ENCODE results near the gene LUM. TPM values are rescaled to one million over a fixed set of nuclear protein-coding genes. Genes with fewer than 3 reads are reported as not detected.

LUM gene
- total RNA-seq, 1 donor from 2014 or later, result 0.69 TPM

GRCh38 chr12:91078501-91078900 is 32.8 kb downstream of the LUM start:
- no peak for TF ChIP-seq CTCF (conservative IDR thresholded peaks at IDR 0.05; ENCODE audit: low read depth, low read length)
- no peak for DNase-seq (ENCODE audit: low read depth)
- no peak overlapping the region for H3K4me3 ChIP-seq (ENCODE audit: low read depth, low read length)

- no peak for DNase-seq (ENCODE audit: low read depth)
- no peak overlapping the region for H3K4me3 ChIP-seq (ENCODE audit: low read depth, low read length)
- TF ChIP-seq CTCF (conservative IDR thresholded peaks at IDR 0.05; ENCODE audit: low read depth, low read length), result no peak
Measured at GRCh38 chr12:91077228-91077954, 33.9 kb downstream of the LUM start.

GRCh38 chr12:91074851-91075250 is 36.4 kb downstream of the LUM start:
- no peak for DNase-seq (ENCODE audit: low read depth)
- H3K4me3 ChIP-seq (ENCODE audit: low read depth, low read length), result no peak overlapping the region
- no peak for TF ChIP-seq CTCF (conservative IDR thresholded peaks at IDR 0.05; ENCODE audit: low read depth, low read length)

GRCh38 chr12:91074154-91074709 is 37.1 kb downstream of the LUM start:
- DNase-seq (ENCODE audit: low read depth), result no peak
- no peak overlapping the region for H3K4me3 ChIP-seq (ENCODE audit: low read depth, low read length)
- no peak for TF ChIP-seq CTCF (conservative IDR thresholded peaks at IDR 0.05; ENCODE audit: low read depth, low read length)

GRCh38 chr12:91073426-91073825 is 37.9 kb downstream of the LUM start:
- no peak overlapping the region for H3K4me3 ChIP-seq (ENCODE audit: low read depth, low read length)
- no peak for DNase-seq (ENCODE audit: low read depth)
- TF ChIP-seq CTCF (conservative IDR thresholded peaks at IDR 0.05; ENCODE audit: low read depth, low read length), result no peak

GRCh38 chr12:91072931-91073330 is 38.4 kb downstream of the LUM start:
- DNase-seq (ENCODE audit: low read depth), result no peak
- H3K4me3 ChIP-seq (ENCODE audit: low read depth, low read length), result no peak overlapping the region
- no peak for TF ChIP-seq CTCF (conservative IDR thresholded peaks at IDR 0.05; ENCODE audit: low read depth, low read length)

- TF ChIP-seq CTCF (conservative IDR thresholded peaks at IDR 0.05; ENCODE audit: low read depth, low read length), result no peak
- DNase-seq (ENCODE audit: low read depth), result no peak
- no peak overlapping the region for H3K4me3 ChIP-seq (ENCODE audit: low read depth, low read length)
Measured at GRCh38 chr12:91070936-91071335, 40.4 kb downstream of the LUM start.

Data from epithelial cell of proximal tubule (primary cell).